ENCODE results near the gene USP49. TPM values are rescaled to one million over a fixed set of nuclear protein-coding genes. Genes with fewer than 3 reads are reported as not detected.

Gene USP49
- total and polyA plus RNA-seq, 2 of the 13 experiments (the other 11 are each of a cell fraction or from before 2014, with no cell fraction given): 2.9 to 4.3 TPM

- TF ChIP-seq ZNF317 (CRISPR knock-in tag; IDR thresholded peaks at IDR 0.05) (no peak), E2F2 (CRISPR knock-in tag; IDR thresholded peaks at IDR 0.05; ENCODE audit: borderline replicate concordance) (no peak), ZNF709 (CRISPR knock-in tag; IDR thresholded peaks at IDR 0.05) (no peak), SMYD3 (CRISPR knock-in tag; IDR thresholded peaks at IDR 0.05) (no peak), MTA3 (CRISPR knock-in tag; IDR thresholded peaks at IDR 0.05) (no peak), HIC2 (CRISPR knock-in tag; IDR thresholded peaks at IDR 0.05; ENCODE audit: low read depth) (0 out of 2 replicates have a peak, but pooled peaks have one; percentile 42), MEF2D (CRISPR knock-in tag; IDR thresholded peaks at IDR 0.05) (peak; percentile 74; the same call in 1 of the 2 replicates), SKI (IDR thresholded peaks at IDR 0.05; ENCODE audit: partially characterized antibody) (peak; percentile 81), PHF8 (CRISPR knock-in tag; IDR thresholded peaks at IDR 0.05) (peak; percentile 69), ZSCAN29 (CRISPR knock-in tag; conservative IDR thresholded peaks at IDR 0.05) (peak; percentile 82), BHLHE40 (IDR thresholded peaks at IDR 0.05; ENCODE audit: low read length) (peak; percentile 64), ZNF792 (CRISPR knock-in tag; IDR thresholded peaks at IDR 0.05) (0 out of 2 replicates have a peak, but pooled peaks have one; percentile 37), FOXK1 (CRISPR knock-in tag; IDR thresholded peaks at IDR 0.05; ENCODE audit: borderline replicate concordance, low read depth) (peak; percentile 74; the same call in 1 of the 2 replicates), JDP2 (CRISPR knock-in tag; IDR thresholded peaks at IDR 0.05; ENCODE audit: borderline replicate concordance) (no peak), ZNF24 (IDR thresholded peaks at IDR 0.05) (0 out of 2 replicates have a peak, but pooled peaks have one; percentile 54)
- TF ChIP-seq, protein P1, sequence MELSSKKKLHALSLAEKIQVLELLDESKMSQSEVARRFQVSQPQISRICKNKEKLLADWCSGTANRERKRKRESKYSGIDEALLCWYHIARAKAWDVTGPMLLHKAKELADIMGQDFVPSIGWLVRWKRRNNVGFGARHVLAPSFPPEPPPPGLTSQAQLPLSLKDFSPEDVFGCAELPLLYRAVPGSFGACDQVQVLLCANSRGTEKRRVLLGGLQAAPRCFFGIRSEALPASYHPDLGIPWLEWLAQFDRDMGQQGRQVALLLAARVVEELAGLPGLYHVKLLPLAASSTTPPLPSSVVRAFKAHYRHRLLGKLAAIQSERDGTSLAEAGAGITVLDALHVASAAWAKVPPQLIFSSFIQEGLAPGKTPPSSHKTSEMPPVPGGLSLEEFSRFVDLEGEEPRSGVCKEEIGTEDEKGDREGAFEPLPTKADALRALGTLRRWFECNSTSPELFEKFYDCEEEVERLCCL (CRISPR knock-in tag; IDR thresholded peaks at IDR 0.05; ENCODE audit: borderline replicate concordance): peak; percentile 37; the same call in 1 of the 2 replicates
- TF ChIP-seq, protein P2, sequence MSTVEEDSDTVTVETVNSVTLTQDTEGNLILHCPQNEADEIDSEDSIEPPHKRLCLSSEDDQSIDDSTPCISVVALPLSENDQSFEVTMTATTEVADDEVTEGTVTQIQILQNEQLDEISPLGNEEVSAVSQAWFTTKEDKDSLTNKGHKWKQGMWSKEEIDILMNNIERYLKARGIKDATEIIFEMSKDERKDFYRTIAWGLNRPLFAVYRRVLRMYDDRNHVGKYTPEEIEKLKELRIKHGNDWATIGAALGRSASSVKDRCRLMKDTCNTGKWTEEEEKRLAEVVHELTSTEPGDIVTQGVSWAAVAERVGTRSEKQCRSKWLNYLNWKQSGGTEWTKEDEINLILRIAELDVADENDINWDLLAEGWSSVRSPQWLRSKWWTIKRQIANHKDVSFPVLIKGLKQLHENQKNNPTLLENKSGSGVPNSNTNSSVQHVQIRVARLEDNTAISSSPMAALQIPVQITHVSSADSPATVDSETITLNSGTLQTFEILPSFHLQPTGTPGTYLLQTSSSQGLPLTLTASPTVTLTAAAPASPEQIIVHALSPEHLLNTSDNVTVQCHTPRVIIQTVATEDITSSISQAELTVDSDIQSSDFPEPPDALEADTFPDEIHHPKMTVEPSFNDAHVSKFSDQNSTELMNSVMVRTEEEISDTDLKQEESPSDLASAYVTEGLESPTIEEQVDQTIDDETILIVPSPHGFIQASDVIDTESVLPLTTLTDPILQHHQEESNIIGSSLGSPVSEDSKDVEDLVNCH (CRISPR knock-in tag; IDR thresholded peaks at IDR 0.05): no peak
- TF ChIP-seq, protein P3, sequence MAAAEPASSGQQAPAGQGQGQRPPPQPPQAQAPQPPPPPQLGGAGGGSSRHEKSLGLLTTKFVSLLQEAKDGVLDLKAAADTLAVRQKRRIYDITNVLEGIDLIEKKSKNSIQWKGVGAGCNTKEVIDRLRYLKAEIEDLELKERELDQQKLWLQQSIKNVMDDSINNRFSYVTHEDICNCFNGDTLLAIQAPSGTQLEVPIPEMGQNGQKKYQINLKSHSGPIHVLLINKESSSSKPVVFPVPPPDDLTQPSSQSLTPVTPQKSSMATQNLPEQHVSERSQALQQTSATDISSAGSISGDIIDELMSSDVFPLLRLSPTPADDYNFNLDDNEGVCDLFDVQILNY (CRISPR knock-in tag; conservative IDR thresholded peaks at IDR 0.05): peak; percentile 72
- TF ChIP-seq, protein P4, sequence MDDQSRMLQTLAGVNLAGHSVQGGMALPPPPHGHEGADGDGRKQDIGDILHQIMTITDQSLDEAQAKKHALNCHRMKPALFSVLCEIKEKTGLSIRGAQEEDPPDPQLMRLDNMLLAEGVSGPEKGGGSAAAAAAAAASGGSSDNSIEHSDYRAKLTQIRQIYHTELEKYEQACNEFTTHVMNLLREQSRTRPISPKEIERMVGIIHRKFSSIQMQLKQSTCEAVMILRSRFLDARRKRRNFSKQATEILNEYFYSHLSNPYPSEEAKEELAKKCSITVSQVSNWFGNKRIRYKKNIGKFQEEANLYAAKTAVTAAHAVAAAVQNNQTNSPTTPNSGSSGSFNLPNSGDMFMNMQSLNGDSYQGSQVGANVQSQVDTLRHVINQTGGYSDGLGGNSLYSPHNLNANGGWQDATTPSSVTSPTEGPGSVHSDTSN (CRISPR knock-in tag; IDR thresholded peaks at IDR 0.05; ENCODE audit: borderline replicate concordance): no peak
Observed at GRCh38 chr6:41779788-41780550, 115.2 kb downstream of the USP49 start, which contains the start of gene FRS3 (continued).
